KBM-7 (cell line): ENCODE measurements around the gene PAK1IP1.
"Not testable (repeated sequence)": the region's sequence is repeated elsewhere in the genome, so short reads cannot be mapped to it uniquely, and the experiment has no call there.

Experiments
- DNase-seq: peaks from one replicate; pipeline ENCODE4 v3.0.0-alpha.2; 2015
- in situ Hi-C: fragments of 300-500 bp; cut with MboI; formaldehyde crosslinking; loops from 2 replicates; pipeline ENCODE4 v1.14.3; 2020; ENCODE audit warnings: low sequenced_read_pairs, low pct_unique_long_range_greater_than_20kb, mixed read lengths

The PAK1IP1 gene

DNA sequence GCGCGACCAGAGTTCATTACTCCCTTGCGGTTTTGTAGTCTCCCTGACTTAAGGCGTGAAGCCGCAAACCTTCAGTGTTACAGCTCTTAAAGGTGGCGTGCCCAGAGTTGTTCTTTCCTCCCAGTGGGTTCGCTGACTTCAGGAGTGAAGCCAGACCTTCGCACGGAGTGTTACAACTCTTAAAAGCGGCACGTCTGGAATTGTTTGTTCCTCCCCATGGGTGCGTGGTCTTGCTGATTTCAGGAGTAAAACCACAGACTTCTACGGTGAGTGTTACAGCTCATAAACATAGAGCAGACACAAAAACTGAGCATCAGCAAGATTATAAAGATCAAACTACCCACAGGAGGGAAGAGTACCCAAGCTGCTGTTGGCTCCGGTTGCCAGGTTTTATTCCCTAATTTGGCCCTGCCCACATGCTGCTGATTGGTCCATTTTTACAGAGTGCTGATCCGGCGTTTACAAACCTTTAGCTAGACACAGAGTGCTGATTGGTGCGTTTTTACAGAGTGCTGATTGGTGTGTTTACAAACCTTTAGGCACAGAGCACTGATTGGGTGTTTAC is 38.5 kb downstream of the PAK1IP1 start:
- in situ Hi-C loops, result no loop called here
- DNase-seq, result peak; percentile 92

DNA sequence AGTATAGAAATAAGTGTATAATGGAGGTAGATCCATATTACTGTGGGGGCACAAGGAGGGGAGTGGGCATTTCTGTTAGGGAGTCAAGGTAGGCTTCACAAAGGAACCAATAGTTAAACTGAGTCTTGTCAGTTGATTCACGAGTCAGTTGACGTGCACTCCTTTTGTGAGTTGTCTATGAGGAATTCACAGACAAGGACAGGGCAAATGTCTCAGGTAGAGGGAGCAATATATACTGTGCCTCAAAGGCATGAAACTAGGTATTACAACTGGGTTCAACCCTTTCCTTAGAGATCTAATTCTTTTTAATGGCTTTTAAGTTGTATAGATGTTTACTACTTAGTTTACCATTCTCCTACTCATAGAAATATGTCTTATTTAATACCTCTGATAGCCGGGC is 39.1 kb downstream of the PAK1IP1 start:
- in situ Hi-C loops, result no loop called here
- no peak for DNase-seq

DNA sequence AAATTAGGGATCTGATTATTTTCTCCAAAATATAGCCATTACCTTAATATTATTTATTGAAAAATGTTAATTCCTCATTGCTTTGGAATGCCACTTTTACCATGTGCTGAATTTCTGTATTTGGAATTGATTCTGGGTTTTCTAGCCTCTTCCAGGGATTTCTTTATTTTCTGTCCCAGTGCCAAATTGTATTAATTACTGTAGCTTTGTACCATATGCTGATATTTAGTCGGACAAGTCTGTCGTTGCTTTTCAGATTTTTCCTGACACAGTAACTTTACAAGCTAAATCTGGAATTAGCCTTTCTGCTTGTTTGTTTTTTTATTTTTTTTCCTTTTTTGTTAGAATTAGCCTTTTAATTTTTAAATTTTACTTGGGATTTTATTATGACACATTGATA is 42.0 kb downstream of the PAK1IP1 start:
- no peak for DNase-seq
- in situ Hi-C loops, result no loop called here

DNA sequence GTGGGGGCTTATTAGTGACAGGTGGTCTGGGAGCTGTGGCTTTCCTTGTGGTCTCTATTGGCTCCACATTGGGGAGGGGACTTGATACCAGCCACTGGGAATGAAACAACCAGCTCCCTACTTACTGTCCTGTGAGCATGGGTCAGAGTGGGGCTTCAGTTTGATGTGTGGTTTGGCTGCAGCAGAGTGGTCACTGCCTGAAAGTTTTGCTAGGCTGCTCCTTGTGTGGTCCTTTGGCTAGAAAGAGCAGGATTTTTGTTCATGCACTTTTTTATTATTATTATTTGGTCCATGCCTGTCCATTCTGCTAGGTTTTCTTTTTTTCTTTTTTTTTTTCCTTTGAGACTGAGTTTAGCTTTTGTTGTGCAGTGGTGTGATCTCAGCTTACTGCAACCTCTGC is 45.3 kb downstream of the PAK1IP1 start:
- no peak for DNase-seq
- in situ Hi-C loops, result no loop called here

DNA sequence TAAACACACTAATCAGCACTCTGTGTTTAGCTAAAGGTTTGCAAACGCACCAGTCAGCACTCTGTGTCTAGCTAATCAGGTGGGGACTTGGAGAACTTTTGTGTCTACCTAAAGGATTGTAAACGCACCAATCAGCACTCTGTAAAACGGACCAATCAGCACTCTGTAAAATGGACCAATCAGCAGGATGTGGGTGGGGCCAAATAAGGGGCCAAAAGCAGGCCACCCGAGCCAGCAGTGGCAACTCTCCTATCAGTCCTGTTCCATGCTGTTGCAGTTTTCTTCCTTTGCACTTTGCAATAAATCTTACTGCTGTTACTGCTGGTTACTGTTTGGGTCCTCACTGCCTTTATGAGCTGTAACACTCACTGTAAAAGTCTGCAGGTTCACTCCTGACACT is 46.9 kb downstream of the PAK1IP1 start:
- in situ Hi-C loops, DNase-seq: not testable (repeated sequence)

DNA sequence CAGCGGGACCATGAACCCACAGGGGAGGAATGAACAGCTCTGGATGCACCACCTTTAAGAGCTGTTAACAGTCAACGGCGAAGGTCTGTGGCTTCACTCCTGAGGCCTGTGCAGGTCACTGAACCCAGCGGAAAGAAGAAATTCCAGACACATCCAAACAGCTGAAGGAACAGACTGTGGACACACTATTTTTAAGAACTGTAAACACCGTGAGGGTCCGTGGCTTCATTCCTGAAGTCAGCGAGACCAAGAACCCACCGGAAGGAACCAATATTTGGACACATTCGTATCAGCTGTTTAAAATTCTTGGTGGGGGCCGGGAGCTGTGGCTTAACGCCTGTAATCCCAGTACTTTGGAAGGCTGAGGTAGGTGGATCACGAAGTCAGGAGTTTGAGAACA is 47.5 kb downstream of the PAK1IP1 start:
- DNase-seq, result no peak
- in situ Hi-C loops, result no loop called here

DNA sequence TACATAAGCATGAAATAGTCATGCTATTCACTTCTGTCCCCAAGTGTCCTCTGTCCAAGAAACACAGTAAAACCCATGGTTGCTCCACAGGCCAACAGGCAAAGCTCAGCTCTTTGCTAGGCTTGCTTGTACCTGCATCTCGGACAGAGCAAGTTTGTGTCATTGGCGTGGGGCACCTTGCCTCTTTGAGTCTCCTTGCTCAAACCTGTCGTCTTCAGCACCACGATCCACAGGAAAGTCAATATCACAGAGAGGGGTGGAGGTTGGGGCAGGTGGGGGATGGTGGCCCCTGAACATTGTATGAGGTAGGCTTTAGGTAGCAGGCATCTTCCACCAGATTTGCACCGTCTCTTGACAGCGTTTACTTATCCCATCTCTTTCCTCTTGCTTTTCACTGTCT is 48.7 kb downstream of the PAK1IP1 start:
- in situ Hi-C loops, result no loop called here
- no peak for DNase-seq

DNA sequence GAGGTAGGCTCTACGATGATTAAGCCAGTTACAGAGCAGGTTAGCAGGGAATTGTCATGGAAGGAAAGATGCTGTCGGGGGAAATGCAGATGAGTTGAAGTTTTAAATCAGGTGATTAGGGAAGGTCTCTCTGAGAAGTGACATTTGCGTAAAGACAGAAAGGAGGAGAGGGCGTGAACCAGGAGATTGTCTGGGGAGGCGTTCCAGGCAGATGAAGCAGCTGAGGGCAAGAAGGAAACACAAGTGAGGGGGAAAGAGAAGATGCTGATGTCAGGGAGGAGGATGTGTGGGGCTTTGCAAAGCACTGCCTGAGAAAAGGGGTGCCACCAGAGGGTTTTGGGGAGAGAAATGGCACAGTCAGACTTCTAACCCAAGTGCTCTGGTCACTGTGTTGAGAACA is 50.3 kb downstream of the PAK1IP1 start:
- in situ Hi-C loops, result no loop called here
- DNase-seq, result no peak

DNA sequence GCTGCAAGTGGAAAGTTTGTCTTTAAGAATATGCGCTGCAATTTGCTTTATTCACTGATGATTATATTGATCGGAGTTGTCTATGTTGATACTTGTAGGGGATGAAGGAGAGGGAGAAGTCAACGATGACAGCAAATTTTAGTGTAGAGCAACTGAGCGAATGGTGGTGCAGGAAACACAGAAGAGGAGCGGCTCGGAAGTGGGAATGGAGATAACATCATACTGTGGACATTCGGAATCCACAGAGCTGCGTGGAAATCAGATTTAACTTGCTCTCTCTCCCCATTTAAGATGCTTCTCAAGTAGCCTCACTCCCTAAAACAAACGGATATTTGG is 52.1 kb downstream of the PAK1IP1 start:
- in situ Hi-C loops, result no loop called here

DNA sequence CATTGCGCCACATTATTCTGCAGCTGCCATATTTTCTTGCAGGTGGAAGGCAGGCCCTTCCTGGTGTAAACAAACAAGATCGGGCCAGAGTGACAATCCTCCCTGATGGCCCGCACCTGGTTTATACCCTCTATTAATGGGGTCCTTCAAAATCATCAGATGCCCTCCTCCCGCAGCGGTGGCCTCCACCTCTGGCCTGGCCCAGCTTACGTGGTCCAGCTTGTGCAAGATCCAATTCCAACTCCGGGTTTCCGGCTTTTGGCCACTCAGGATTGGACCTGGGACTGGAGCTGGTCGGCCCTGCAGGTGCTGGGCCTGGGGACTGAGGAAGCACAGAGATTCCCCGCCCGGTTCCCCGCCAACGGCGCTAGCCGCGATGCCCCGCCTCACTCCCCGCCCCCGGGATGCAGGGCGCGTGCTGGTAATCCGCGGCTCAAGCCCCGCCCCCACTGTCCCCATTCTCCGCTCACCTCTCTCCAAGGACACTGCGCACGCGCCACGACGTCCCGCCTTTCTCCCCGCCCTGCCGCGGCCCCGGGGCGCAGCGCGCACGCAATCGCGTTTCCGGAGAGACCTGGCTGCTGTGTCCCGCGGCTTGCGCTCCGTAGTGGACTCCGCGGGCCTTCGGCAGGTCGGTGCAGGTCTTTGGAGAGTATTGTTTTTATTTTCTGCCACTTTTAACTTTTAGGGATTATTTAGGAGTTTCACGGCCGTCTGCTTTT is 52.6 kb downstream of the PAK1IP1 start, which contains the start of gene TMEM14B:
TMEM14B (plus strand) TSS at position 555 of the 722 bp plus-strand sequence. CDS start 1,441 bp downstream, outside the sequence.
- in situ Hi-C loops, result no loop called here
- DNase-seq, result peak; percentile 98

More for the DNA sequence above, 52.1 kb downstream of the PAK1IP1 start:
- DNase-seq, result no peak

DNA sequence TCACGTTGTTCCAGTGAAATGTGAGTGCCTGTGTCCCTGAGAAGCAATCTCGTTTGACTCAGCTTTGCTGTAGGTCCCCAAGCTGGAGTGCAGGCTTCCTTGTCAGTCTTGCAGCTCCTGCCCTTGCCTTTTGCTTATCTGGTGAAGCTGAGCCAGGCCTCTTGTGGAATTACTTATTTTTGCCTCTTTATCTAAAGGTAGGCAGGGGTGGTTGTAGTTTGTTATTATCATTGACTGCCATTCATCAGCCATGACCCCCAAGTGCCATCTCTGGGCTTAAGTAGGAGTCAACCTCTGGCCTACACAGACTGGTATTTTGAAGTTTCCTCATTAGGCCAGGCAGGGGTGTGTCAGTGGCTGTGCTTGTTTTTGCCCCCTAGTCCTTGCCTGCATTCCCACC is 55.0 kb downstream of the PAK1IP1 start:
- in situ Hi-C loops, result no loop called here
- no peak for DNase-seq

DNA sequence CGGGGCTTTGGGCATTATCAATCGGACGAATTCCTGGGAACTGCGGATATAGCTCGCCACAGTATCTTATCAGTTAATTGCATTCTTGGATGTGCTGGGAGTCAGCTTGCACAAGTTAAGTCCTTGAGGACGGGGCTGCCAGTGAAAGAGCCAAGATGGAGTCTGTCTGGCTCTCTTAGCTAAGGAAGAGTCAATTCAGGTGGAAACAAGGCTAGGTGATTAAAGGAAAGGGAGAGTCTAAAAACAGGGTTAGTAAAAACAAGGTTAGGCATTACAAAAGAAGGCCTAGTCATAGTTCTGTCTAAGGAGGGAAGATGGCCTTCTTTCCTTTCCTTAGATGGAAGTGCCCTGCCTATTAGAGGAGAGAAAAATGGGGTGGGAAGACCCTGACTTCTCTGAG is 55.8 kb downstream of the PAK1IP1 start:
- DNase-seq, in situ Hi-C loops: not testable (repeated sequence)

DNA sequence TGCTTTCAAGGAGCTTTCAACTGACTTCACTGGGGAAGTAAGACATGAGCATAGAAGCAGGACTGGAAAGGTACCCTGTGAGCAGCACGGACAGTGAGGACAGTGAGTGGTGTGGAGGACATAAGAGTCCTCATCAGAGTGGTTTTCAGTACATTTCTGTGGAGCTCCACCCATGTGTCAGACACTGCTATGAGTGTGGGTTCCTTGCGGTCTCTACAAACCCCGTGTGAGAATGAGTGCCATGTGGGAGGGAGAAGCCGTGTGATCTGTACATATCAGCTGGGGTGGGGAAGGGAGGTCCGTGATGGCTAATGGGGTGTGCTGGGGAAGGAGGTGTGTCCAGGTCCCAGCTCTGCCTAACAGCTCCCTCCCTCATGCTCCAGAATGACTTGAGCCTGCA is 57.0 kb downstream of the PAK1IP1 start:
- DNase-seq, in situ Hi-C loops: not testable (repeated sequence)

DNA sequence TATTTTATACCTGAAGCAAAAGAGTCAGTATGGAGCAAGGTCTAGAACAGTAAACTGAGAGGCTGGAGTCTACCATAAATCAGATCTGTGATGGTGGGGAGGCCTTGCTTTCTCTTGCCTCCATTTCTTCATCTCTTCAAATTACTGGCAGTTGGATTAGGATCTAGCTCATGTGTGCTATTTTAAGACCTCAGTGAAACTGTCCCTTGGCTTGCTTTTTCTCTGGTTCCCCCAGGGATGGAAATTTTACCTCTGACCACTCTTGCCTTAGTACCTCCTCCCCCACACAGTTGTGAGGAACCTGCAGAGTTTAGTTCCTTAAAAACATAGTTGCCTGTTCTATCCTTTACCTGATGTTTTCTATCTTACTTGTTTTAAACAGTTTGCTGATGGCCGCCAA is 61.3 kb downstream of the PAK1IP1 start:
- peak; percentile 61 for DNase-seq
- in situ Hi-C loops, result no loop called here
